Vagina (tissue), 2 donors: ENCODE data around the gene ZNF777. TPM values are rescaled to one million over a fixed set of nuclear protein-coding genes. Genes with fewer than 3 reads are reported as not detected.
A peak's percentile ranks its signal among the peaks of the same experiment; 100 is the strongest.
"Not testable (repeated sequence)": the region's sequence is repeated elsewhere in the genome, so short reads cannot be mapped to it uniquely, and the experiment has no call there.

Experiments used
- DNase-seq, 2 donors: peaks; one replicate each; pipeline ENCODE4 v3.0.0-alpha.2; 2017; ENCODE audit errors: extremely low spot score in 2 of 2
- H3K27ac ChIP-seq: fragments of 200-600 bp; sonication (generic); one replicate; pipeline ENCODE4 v1.5.1; 2019
- H3K27me3 ChIP-seq: fragments of 200-600 bp; sonication (generic); one replicate; pipeline ENCODE4 v1.5.1; 2019
- H3K36me3 ChIP-seq, 2 donors: fragments of 200-600 bp; sonication (generic); one replicate each; pipeline ENCODE4 v1.5.1; 2017 to 2019
- H3K4me1 ChIP-seq: fragments of 200-600 bp; sonication (generic); one replicate; pipeline ENCODE4 v1.5.1; 2019
- H3K4me3 ChIP-seq, 2 donors: fragments of 200-600 bp; sonication (generic); 1 replicate in 1 of 2; 2 replicates in 1 of 2; pipeline ENCODE4 v1.5.1; 2016 to 2019
- H3K9me3 ChIP-seq: fragments of 200-600 bp; sonication (generic); one replicate; pipeline ENCODE4 v1.5.1; 2019
- CTCF ChIP-seq, 3 experiments: fragments of 450-650 bp in 2 of 3; fragments of 200-600 bp in 1 of 3; sonication (generic) in 1 of 3; IDR thresholded peaks; one replicate each; pipeline ENCODE4 v1.5.1; 2017 to 2019; ENCODE audit warnings: antibody characterized with exemption in 3 of 3, mild to moderate bottlenecking in 2 of 3, moderate library complexity in 2 of 3
- POLR2A ChIP-seq, 2 donors: fragments of 450-650 bp; IDR thresholded peaks; one replicate each; pipeline ENCODE4 v1.6.1; 2017; ENCODE audit warnings: antibody characterized with exemption in 2 of 2, mild to moderate bottlenecking in 2 of 2, moderate library complexity in 2 of 2
- POLR2AphosphoS5 ChIP-seq, 2 donors: sonication (generic); formaldehyde crosslinking; IDR thresholded peaks; one replicate each; pipeline ENCODE4 v1.9.0; 2017; ENCODE audit warnings: antibody characterized with exemption in 2 of 2, mild to moderate bottlenecking in 2 of 2, low read depth in 1 of 2; ENCODE audit not compliant: insufficient read depth in 1 of 2
- intact Hi-C: fragments of 100-400 bp; cut with DNase I; formaldehyde crosslinking; loops from one replicate; pipeline ENCODE4 v1.15.1; 2023
- total RNA-seq: library from RNA; depleted of rRNA; stranded (reverse); fragments of >200 nt; gene quantifications from one replicate; pipeline ENCODE4 v1.2.3, GENCODE V29; 2016

The ZNF777 gene
- total RNA-seq, 1 donor from 2014 or later, result 13.5 TPM

- Histone ChIP-seq H3K9me3 (no peaks in the 10 kb centered on the region), H3K4me3 (no peak overlapping the region), H3K36me3 (peaks cover 5 to 58% of the 10 kb centered on the region in 2 donors), H3K27me3 (no peaks in the 10 kb centered on the region), H3K4me1 (peaks cover 10% of the 10 kb centered on the region), H3K27ac (no peak overlapping the region)
- peak; percentile 40 to 87 for DNase-seq
- TF ChIP-seq CTCF (IDR thresholded peaks at IDR 0.05), result no peak
- TF ChIP-seq POLR2A (IDR thresholded peaks at IDR 0.05), result no peak
- no peak for TF ChIP-seq POLR2AphosphoS5 (IDR thresholded peaks at IDR 0.05; ENCODE audit: insufficient read depth in 1 of 2, low read depth in 1 of 2)
- intact Hi-C loops, result no loop called here
These were observed 6.9 kb downstream of the ZNF777 start for GRCh38 chr7:149454006-149454405.

GRCh38 chr7:149450821-149451220 lies 10.0 kb downstream of the ZNF777 start:
- intact Hi-C loops, result loop anchor here (2.0 kb wide), 1 partner anchor 24 kb away; no protein-coding TSS in a partner anchor

GRCh38 chr7:149449897-149450296 lies 11.0 kb downstream of the ZNF777 start:
- H3K36me3 ChIP-seq, result peaks cover 5 to 64% of the 10 kb centered on the region in 2 donors
- intact Hi-C loops, result loop anchor here (2.0 kb wide), 1 partner anchor 23 kb away; no protein-coding TSS in a partner anchor
- no peak overlapping the region for H3K4me3 ChIP-seq
- TF ChIP-seq POLR2AphosphoS5 (IDR thresholded peaks at IDR 0.05; ENCODE audit: insufficient read depth in 1 of 2, low read depth in 1 of 2) (no peak), POLR2A (IDR thresholded peaks at IDR 0.05) (no peak), CTCF (IDR thresholded peaks at IDR 0.05) (no peak)
- no peaks in the 10 kb centered on the region for H3K9me3 ChIP-seq
- no peaks in the 10 kb centered on the region for H3K27me3 ChIP-seq
- H3K4me1 ChIP-seq, result no peaks in the 10 kb centered on the region
- no peak overlapping the region for H3K27ac ChIP-seq
- DNase-seq, result peak; percentile 52 to 70

More at GRCh38 chr7:149450821-149451220, 10.0 kb downstream of the ZNF777 start:
- no peak overlapping the region for H3K27ac ChIP-seq
- no peaks in the 10 kb centered on the region for H3K9me3 ChIP-seq
- no peak overlapping the region for H3K4me3 ChIP-seq
- no peaks in the 10 kb centered on the region for H3K4me1 ChIP-seq
- H3K27me3 ChIP-seq, result no peaks in the 10 kb centered on the region
- peaks cover 5 to 67% of the 10 kb centered on the region in 2 donors for H3K36me3 ChIP-seq
- DNase-seq, result peak; percentile 20 to 43
- TF ChIP-seq POLR2A (IDR thresholded peaks at IDR 0.05) (no peak), POLR2AphosphoS5 (IDR thresholded peaks at IDR 0.05; ENCODE audit: insufficient read depth in 1 of 2, low read depth in 1 of 2) (no peak), CTCF (IDR thresholded peaks at IDR 0.05) (no peak)

- intact Hi-C loops, result no loop called here
- Histone ChIP-seq H3K4me3 (no peak overlapping the region), H3K27ac (no peak overlapping the region), H3K9me3 (no peaks in the 10 kb centered on the region), H3K4me1 (no peaks in the 10 kb centered on the region), H3K27me3 (no peaks in the 10 kb centered on the region), H3K36me3 (peaks cover 5 to 56% of the 10 kb centered on the region in 2 donors)
- no peak for TF ChIP-seq POLR2A (IDR thresholded peaks at IDR 0.05)
- no peak for TF ChIP-seq POLR2AphosphoS5 (IDR thresholded peaks at IDR 0.05; ENCODE audit: insufficient read depth in 1 of 2, low read depth in 1 of 2)
- TF ChIP-seq CTCF (IDR thresholded peaks at IDR 0.05), result no peak
- DNase-seq, result peak in 1 of 2 donors; percentile 91
These were observed 11.9 kb downstream of the ZNF777 start for GRCh38 chr7:149448961-149449360.

GRCh38 chr7:149446026-149446425 lies 14.8 kb downstream of the ZNF777 start:
- H3K4me3 ChIP-seq, H3K27ac ChIP-seq, intact Hi-C loops, DNase-seq, H3K4me1 ChIP-seq, H3K27me3 ChIP-seq, H3K9me3 ChIP-seq: not testable (repeated sequence)
- peaks cover 5 to 37% of the 10 kb centered on the region in 2 donors for H3K36me3 ChIP-seq
